ENCODE results near the gene SMPX.
"Not testable (repeated sequence)": the region's sequence is repeated elsewhere in the genome, so short reads cannot be mapped to it uniquely, and the experiment has no call there.

SMPX gene

DNA sequence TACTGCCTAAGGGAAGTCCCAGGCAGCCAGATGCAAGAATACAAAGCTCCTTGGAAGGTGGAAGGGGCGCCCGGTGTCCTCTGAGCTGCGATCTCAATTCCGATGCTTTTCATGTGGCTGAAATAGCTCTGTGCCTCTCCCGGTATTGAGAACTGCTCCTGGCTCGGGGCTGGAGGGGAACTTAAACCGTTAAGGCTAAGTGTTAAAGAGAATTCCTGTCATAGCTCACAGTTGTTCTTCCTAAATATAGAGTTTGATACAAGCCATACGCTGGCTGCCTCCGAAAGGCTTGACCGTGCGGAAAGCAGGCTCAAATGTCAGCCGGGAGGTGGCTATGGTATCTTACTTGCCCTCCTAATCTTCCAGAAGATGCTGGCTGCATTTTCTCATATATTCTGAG is at the start of gene SMPX:
SMPX (minus strand) TSS at position 157 of the 400 bp plus-strand sequence. CDS start 3,826 bp downstream, outside the sequence.
- DNase-seq: no peak

DNA sequence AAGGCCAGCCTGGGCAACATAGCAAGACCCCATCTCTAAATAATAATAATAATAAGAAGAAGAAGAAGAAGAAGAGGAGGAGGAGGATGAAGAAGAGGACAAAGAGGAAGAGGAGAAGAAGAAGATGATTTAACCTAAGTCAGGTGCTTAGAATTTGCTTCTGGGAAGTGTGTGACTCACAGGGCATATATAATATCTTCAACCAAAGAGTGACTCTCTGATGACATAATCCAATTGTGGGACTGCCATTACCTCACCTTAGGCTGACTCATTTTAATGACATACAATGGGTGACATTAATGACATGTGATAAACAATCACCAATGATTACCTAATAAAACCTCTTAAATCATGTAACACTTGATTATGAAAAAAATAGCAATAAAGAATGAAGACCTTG is 48.8 kb upstream of the SMPX start:
- DNase-seq: no peak

DNA sequence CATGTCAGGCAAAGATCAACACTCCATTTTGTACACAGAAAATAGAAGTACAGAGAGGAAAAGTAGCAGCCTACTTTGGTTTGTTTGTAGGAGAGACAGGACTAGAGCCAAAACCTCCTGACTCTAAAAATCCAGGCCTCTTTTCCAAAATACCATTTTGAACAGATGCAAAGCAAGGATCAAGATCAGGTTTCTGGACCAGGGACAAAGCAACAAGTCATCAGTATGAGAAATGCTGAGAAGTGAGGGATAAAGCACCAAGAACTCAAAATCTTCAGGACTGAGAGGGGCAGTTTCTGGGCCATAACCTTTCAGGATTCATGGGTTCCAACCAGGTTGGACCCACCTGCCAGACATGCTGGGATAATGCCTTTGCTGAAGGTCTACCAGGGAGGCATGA is 44.9 kb upstream of the SMPX start:
- DNase-seq: no peak

DNA sequence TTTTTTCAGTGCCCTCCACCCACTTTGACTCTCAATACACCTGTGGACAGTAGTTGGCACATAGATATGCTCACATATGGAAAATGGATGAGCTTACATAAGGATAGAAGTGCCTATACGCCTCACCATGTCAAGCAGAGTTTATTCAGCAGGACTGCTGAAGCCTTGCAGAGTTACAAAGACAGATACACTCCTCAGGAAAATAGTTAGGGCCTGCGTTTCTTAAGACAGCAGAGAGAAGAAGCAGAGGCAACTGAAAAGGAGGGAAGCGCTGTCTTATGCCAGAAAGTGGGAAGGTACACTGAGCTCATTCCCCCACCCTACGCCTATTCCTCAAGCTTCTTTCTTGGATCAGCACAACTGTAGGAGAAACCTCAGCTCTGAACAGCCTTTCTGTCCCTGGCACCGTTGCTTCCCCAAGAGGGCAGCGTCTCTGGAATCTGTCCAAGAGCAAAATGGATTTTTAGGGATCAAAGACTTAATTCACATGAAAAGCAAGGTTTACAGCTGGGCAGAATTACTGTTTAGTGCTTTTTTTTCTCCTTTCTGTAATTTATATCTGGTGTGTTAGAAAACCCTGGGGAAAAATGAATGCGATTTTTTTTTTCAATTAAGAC is 44.2 kb upstream of the SMPX start:
- DNase-seq: no peak

DNA sequence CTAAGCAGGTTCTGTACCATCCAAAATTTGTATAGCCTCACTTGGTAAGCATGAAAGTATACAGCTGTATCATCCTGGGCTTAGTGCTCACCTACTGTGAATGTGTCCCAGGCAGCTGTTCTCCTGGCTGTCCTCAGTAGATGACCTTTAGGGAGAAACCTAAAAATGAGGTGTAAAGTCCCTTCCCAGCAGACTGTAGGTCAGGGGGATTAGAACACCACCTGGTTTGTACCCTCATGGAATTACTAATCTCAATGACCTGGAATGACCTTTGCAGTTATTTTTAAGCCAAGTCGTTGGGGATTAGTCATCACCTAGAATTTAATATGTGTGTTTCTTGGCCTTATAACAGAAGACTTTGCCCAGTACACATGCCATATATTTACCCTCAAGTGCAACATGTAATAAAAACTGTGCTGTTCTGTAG is 42.4 kb upstream of the SMPX start:
- DNase-seq: no peak

DNA sequence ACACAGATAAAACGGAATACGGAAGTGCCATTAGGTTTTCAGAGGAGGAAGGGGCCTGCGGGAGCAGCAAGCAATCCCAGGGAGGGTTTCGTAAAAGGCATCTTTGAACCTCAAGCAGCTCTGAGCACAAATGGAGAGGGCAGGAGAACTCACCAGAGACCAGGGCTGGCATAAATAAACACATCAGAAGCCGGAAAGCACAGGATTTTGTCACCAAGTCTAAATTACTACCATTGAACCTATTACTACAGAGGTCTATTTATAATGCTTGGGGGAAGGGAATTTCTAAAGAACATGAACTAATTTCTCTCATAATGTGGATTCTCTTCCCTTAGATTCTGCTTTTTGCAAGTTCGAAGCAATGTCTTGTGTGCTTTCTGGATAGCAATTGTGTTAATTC is 41.9 kb upstream of the SMPX start:
- DNase-seq: no peak

DNA sequence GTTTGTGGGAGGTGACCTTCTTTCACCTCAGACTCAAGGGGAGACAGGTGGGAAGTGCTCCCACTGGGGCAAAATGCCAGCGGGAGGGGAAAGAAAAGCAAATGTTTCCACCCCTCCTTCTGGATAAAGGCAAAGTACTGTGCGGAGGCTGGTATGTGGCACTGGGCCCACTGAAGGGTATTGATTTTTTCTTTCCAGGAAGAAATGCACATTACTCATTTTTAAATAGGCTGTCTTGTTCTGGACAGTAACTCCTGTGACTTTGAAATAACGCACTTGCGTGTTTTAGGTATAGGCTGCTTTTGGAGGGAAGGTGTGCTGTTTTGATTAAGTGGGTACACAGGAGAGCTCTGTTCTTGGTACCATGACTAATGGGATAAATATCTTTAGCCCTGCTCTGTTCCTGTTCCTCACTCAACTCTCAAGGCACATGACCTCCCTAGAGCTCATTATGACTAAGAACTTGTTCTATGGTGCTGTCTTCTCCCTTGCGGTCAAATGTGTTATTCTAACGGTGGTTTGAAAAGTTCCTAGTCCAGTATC is 40.8 kb upstream of the SMPX start:
- no peak for DNase-seq

DNA sequence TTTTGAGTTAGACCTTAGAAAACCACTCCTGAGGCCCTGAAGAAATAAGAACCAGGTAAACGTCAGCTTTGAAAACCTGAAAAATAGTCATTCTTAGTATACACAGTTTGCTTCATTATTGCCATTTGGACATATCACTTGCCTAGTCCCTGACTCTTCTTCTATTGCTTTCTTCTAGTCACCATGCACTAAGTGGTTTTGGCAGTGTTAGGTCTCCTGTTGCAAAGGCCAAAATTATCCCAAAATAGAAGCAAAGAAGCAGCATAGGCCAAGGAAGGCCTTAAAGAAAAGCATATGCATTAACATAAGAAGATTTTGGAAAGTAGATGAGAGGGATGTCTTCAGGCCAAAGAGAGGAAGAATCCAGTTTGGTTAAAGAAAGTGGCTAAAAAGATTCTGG is 24.1 kb upstream of the SMPX start:
- DNase-seq: no peak

DNA sequence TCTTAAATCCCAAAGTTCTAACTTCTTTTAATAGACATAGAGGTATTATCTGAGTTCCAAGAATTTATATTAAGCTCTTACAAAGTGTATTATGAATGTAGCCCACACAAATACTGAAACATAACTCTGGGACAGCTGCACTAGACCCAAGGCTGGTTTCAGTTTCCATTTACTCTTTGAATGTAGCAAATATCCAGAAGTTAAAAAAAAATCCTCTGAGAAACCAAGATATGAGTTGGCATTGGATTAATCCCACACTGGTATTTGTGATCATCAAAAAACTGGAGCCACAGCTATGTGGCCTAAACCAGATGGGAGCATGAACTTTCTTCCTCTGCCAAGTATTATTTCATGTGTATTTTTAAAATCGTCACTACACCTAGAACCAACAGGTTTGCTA is 23.6 kb upstream of the SMPX start:
- DNase-seq: no peak

DNA sequence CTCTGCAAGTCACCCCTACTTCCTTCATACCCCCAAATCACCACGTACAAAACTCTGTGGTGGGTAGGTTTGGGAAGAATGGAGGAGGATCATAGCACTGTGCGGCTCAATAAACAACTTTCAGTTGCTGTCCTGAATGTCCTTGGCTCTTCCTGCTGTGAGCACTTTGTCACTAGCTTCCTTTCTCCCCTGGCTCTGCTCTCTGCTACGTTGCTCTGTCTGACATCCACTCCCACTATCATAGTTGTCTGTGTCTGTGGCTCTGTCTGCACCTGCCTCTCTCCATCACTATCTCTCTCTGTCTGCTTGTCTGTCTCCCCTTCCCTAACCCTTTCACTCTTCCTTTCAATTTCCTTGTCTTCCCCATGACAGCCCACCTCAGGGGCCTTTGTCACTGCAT is 21.2 kb upstream of the SMPX start:
- no peak for DNase-seq

DNA sequence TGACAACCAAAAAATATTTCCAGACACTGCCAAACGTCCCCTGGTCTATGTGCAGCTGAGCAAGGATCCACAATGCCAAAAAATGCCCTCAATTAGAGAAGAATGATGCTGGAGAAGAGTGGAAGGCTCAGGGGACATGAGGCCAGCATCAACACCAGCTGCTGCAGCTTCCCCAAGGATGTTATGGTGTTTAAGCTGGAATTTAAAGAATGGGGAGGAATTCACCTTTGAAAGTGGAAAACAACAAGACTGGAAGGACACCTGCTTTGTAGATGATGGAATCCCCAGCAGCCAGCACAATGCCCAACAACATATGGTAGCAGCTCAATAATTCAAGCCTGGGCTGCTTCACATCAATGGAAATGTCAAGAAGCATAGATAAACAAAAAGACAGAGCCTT is 20.3 kb upstream of the SMPX start:
- DNase-seq: no peak

DNA sequence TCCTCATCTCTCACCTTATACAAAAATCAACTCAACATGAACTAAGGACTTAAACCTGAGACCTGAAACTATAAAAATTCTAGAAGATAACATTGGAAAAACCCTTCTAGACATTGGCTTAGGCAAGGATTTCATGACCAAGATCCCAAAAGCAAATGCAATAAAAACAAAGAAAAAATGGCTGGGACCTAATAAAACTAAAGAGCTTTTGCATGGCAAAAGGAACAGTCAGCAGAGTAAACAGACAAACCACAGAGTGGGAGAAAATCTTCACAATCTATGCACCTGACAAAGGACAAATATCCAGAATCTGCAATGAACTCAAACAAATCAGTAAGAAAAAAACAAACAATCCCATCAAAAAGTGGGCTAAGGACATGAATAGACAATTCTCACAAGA is 17.2 kb upstream of the SMPX start:
- not testable (repeated sequence) for DNase-seq

DNA sequence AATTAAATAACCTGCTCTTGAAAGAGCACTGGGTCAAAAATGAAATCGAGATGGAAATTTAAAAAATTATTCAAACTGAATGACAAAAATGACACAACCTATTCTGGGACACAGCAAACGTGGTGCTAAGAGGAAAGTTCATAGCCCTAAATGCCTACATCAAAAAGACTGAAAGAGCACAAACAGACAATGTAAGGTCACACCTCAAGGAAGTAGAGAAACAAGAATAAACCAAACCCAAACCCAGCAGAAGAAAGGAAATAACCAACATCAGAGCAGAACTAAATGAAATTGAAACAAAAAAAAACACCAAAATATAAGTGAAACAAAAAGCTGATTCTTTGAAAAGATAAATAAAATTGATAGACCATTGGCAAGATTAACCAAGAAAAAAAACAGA is 15.1 kb upstream of the SMPX start:
- peak in 1 of 2 donors; percentile 13 for DNase-seq

DNA sequence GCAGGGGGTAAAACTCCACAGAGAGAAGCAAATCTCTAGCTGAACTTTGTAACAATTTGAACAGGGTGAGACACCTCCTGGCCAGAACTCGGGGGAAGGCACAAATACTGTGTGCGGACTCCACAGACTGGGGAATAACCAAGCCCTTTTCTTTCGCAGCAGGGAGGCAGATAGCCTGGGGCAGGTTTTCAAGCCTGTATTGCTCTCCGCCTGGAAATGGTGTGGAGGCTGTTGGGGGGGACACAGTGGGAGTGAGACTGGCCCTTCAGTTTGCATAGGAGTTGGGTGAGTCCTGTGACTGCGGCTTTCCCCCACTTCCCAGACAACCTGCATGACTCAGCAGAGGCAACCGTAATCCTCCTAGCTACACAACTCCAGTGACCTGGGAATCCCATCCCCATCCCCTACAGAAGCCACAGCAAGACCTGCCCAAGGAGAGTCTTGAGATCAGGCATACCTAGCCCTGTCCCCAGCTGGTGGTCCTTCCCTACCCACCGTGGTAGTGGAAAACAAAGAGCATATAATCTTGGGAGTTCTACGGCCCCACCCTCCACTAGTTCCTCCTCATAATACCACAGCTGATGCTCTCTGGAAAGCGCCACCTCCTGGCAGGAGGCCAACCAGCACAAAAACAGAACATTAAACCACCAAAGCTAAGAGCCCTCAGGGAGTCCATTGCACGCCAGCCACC is 12.9 kb upstream of the SMPX start:
- DNase-seq: no peak

DNA sequence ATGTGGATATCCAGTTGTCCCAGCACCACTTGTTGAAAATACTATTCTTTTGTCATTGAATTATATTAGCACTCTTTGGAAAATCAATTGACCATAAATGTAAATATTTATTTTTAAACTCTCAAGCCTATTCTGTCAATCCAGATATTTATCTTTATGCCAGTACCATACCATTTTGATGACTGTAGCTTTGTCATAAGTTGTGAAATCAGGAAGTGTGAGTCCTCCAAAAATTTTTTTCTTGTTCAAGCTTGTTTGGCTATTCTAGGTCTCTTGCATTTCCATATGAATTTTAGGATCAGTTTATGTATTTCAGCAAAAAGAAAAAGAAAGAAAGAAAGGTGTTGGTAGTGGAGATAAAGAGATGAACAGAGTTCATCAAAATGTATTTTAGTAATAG is 8.2 kb upstream of the SMPX start:
- no peak for DNase-seq

DNA sequence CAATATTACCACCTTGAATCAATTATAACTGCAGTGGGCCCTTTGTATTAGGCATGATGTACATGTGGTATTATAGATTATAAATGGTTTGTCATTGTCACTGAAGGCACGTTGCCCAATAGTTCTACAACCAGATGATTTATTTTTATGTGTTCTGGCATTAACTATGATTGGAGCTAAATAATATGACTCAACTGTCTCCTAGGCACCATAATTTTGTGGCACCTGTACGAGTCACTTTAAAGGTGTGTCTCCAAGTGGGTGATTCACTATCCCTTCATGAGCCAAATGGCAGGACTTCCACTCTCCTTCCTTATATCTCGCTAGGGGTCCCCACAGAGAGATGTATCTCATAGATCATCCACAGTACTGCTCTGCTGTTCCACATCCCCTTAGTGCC is 6.1 kb upstream of the SMPX start:
- no peak for DNase-seq

DNA sequence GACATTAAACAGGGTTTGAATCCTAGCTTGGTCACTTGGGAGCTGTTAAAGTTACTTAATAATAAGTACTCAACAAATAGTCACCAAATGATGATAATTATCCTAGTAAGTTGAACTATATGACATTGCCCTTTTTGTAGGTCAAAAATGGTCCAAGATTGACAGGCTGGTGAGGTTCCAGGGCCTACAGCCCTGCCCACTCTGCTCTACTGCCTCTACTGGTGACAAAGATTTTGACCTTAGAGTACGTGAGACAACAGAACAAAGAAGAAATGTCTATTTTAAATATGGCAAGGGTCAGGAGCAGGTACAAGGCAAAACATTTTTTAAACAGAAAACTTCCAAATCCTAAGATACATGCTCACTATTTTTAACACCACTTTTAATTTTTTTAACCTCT is 572 bp upstream of the SMPX start:
- no peak for DNase-seq

DNA sequence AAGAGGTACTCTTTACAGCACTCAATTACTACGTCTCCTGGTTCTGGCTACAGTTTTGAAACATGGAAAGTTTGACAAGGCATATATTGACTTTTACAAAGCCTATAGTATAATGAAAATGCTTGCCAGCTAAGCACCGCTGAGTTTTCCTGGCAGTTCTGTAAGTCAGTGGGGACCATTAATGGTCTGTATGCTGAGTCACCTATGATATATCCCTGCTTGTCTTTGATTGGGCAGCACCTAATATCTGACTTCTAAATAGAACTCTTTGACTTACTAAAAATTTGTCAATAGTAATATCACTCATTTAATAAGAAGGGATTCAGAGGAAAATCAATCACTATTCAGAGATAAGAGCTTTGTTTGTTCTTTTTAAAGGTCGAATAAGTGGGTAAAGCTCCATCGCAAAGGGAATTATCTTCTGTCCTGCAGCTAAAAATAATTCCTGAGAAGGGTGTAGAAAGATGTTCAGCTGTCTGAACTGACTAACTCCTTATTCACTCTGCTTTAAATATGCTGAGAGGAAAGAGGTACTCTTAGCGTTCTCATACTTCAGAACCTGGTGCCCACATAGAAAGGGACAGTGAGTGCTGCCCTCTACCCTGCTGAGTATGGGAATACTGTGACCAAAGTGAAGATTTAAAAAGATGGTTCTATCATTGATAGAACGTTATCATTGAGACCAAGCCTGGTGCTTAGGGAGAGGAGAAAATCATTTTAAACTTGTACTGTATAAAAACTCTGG is 959 bp downstream of the SMPX start:
- DNase-seq: no peak

DNA sequence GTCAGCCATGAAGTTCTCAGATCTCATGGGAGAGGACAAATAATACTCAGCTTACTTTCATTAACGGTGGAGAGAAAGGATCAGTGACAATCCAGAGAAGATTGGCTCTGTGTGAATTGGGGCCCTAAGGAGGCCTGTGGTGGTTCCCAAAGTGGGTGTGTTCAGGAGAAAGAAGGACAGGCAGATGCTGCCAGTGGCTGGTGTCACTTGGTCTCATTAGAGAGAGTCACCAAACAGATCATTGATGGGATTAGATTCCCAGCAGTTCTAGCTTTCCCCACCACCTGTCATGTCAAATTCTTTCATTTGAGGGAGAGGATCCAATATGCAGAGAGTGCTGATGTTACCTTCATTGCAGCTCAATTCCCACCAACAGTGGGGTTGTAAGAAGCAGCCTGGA is 8.0 kb downstream of the SMPX start:
- DNase-seq: no peak

DNA sequence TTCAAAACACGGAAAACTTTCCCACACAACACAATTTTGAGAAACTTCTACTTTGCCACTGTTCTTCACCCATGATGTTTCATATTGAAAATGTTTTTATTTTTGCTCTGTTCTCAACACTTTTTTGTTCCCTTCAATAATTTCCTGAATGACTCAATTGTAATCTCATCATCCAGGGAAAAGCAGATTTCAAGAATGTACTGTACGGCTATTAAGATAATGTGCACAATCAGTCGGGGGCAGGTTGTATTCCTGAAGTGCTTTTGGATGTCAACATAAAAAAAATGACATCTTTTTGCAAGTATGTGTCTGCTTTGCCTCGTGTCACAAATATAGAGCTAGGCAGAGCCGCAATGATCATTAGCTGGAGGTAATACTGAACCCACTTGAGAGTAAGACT is 9.7 kb downstream of the SMPX start:
- no peak for DNase-seq

DNA sequence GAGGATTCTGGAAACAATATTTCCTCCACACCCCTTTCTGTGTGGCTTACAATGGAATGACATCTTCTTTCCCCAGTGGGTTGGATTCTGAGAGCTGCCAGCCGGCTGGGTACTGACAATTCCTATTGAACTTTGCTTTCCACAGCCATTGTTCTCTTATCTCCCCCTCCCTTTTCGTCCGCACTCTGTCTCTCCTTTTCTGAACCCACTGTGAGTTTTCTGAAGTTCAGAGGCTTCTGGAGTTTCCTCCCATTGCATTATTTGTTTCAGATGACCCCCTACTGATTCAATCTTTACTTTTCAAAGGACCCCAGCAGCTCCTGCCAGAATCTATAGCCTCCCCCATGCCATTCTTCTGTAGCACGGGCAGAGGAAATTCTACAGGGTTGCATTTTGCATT is 10.4 kb downstream of the SMPX start:
- no peak for DNase-seq

DNA sequence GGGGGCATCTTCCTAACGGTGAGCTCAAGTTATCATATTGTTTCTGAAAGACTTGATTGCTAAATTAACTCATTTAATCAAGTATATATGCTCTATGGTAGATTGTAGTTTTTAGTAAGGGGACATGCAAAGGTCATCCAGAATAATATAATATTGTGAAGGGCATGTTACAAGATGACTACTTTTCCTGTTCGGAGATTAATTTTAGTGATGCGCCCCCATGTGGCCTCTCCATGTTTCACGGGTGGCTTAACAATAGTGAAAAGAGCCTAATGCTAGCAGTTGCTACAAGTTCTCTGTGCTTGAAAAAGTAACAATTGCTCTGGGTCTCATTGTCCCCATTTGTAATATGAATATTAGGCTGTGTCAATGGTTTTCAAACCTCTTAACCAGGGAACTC is 12.2 kb downstream of the SMPX start:
- DNase-seq: peak in 1 of 2 donors; percentile 33

DNA sequence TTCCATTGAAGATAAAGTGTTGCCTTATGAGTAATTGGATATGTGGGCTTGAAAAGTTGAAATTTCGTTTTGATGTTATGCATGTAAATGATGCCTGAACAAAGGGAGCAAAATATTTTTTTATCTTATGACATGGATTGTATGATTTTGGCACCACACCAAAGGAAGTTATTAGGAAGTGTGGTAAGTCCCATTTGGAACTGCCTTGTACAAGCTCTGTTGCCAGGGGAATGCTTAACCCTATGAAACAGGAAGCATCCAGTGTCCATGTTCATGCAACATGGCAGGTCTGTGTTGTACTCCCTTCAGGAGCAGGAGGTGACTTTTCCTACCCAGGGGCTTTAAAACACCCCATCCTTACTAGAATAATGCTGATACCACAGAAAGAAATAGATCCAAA is 13.2 kb downstream of the SMPX start:
- no peak for DNase-seq

DNA sequence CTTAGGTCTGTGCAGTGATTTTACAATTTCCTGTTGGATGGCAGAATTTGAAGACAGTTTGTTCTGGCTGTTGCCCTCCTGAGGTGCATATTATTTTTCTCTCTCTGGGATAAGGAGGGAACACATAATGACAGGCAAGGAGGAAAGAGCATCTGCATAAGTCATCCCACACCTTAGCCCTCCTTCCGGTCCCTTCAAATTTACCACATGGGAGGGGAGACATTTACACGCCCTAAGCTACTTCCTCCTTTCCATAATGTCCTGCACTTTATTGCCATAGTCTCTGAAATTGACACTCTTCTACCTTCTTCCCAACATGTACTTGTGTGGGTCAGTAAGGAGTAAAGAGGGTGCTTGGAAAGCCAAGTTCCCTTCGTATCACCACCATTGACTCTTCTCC is 13.9 kb downstream of the SMPX start:
- DNase-seq: no peak
